ENCODE data around the gene STIP1.
A peak's percentile ranks its signal among the peaks of the same experiment; 100 is the strongest.

The STIP1 gene

DNA sequence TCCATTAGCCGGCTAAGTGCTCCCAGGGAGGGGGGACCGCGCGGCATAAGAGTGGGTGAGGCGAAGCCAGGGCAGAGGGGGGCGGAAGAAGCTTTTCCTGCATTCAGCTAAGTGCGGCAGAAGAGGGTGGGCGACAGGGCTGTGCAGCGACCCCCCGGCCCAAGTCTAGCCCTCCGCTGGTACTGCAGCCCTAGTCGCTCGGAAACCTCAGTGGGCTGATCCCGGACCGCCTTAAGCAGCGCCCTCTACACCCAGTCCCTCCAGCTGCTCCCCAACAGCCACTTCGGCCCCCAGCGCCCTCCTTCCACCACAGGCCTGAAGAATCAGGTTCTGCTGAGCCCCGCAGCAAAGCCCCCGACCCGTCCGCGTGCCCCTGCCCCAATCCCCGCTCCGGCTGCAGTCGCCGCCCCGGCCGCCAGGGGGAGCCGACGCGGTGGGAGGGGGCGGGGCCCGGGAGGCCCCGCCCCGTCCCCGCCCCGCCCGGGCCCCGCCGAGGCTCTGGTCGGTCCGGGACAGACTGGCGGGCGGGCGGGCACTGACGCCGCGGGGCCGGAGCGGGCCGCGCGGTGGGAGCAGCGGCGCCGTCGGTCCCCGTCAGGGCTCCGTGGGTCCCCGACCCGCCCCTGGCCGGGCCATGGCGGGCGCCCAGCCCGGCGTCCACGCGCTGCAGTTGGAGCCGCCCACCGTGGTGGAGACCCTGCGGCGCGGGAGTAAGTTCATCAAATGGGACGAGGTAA, 65.2 kb downstream of the STIP1 start, which contains the start of gene PLCB3:
Gene PLCB3, plus strand, starts transcription at position 515 of the 737 bp plus-strand sequence. Its CDS starts 120 bp downstream, at position 635.
- DNase-seq (ENCODE audit: low read depth), result peak; percentile 27

DNA sequence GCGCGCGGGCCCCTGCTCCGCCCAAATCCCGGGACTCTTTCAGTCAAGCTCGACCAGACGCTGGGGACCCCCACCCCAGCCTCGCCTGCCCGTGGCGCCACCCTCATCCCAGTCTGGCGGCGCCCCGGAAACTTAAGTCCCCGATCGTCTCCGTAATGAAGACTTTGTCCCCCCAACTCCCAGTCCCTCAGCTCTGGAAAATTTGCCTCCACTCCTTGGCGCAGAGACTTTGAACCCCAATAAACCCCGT, 65.7 kb downstream of the STIP1 start:
- DNase-seq (ENCODE audit: low read depth), result no peak

DNA sequence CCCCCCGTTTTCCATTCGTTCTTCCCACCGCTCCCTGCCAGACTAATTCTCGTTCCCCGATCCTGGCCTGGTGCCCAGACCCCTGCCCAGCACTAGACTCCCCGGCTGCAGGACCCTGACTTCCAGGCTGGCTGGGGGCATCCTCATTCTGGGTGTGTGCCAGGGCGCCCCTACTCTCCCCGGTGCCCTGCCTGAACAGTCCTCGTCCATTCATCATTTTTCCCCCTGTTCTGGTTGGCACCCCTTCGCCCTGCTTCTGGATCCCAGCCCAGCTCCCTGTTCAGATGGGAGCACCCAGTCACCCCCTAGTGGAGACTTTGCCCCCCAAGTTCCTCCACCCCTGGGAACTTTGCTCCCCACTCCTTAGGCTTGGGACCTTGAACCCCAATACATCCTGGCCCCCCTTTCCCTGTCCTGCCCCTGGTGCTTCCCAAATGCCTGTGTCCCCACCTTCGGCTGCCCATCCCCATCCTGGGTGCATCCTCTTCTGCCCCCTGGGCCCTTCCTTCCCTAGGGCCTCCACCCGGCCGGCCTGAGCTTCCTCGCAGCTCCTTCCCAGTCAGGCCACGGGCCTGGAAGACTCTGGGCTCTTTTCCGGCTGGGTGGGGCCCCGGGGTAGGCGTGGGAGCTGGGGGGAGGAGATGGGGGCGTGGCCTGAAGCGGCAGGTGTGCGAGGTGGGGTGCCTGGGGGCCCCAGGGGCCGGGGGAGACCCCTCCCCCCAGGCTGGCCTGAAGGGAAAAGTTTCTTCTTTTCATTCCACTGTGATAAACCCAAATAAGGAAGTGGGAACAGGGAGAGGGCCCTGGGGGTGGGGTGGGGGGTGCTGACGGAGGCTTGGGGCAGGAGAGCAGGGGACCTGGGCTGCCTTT, 66.3 kb downstream of the STIP1 start:
- DNase-seq (ENCODE audit: low read depth), result peak; percentile 27

DNA sequence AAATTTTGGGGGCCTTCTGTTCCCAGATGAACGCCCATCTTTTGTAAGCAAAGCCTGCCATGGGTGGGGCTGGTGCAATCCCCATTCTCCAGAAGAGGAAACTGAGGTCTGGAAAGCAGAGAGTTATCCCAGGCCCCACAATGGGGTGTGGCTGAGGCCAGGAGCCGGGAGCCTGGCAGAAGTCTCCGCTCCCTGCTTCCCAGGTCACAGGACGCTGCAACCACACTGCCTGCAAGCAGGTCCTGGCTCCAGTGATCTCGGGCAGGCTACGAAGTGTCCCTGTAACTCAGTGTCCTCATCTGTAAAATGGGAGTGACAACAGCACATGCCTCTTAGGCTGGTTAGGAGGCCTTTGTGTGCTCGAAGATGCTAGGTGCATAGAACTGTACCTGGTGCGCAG, 67.1 kb downstream of the STIP1 start:
- DNase-seq (ENCODE audit: low read depth), result no peak

DNA sequence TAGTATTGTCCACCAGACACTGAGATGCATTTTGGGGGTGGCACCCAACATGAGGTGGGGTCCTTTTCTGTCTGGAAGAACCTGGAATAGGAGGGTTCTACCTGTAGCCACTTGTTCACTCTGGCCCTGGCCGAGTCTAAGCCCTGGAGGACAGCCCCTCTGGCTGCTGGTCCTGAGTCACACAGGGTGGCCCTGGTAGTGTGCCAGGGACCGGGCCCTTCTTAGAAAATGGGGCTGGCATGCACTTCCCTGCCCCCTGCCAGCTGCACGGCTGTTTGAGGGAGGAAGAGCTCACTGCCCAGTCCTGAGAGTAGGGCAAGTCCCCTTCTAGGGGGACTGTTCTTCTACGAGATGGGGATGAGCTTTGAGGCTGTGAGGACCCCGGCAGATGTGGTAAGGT, 67.5 kb downstream of the STIP1 start:
- no peak for DNase-seq (ENCODE audit: low read depth)
